CD4-positive, alpha-beta T cell treated with Interleukin-15 for 4 hours (primary cell): ENCODE results near the gene TSSC4.

Source experiments
- DNase-seq: peaks from one replicate; pipeline ENCODE4 v3.0.0-alpha.2; 2020; ENCODE audit warnings: low spot score

Gene TSSC4

DNA sequence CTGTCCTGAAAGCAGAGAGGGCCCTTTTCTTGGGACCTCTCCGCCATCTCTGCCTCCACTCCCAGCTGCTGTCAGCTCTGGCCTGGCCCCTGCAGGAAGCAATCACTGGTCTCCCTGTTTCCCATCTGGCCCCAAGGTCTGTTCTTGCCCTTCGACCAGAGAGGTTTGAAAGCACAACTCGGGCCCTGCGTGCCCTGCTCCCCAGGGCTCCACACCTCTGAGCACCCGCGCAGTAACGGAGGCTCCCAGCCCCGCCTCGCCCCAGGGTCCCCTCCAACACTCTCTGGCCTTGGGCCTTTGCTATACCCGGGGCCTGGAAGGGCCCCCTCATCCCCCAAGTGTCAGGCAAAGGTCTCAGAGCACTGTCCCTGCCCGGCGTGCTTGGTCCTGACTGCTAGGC is 31.2 kb upstream of the TSSC4 start:
- no peak for DNase-seq

DNA sequence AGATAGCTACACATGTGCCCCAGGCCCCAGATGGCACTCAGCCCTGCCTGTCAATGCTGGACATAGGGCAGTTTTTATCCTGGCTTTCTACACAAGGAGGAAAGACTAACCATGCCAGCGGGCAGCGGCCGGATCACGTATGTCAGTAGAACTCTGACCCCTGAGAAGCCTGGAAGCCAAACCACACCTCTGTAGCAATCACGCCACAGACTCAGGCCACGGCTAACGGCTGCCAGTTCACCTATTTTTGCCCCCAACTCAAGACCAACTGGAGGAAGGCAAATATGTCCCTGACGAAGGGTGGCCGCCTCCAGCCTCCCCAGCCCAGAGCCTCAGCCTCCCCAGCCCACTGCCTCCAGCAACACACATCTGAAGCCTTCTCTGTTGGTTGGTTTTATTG is 30.7 kb upstream of the TSSC4 start:
- DNase-seq: no peak

DNA sequence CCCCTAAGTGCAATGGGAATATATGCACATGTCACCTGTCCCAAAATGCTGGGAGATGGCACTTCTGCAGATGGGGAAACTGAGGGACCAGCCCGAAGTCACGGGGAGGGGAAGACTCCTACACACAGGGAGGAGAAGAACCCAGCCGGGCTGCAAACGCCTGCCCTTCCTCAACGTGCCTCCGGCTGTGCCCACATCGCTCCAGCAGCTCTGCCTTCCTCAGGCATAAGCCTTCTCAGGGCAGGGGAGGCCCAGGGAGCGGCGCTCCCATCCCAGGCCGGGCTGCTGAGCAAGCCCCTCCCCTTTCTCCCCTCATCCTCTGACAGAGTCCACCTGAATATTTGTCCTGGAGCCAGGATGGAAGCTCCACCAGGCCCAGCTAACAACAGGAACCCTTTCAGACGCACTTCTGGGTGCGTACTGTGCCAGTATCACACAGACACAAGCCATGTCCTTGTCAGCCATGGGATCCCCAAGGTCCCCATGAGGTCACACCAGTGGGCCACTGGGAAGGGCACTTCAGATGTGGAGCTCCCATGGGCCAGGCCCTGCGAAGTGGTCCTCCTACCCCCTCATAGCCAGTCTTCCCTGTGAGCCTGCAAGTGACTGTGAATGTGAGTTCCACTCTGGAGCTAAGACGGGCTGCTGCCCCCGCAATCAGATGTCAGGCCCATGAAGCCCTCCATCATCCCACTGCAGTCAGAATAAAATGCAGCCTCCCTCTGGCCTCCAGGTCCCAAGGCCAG is 25.9 kb upstream of the TSSC4 start:
- DNase-seq: no peak

DNA sequence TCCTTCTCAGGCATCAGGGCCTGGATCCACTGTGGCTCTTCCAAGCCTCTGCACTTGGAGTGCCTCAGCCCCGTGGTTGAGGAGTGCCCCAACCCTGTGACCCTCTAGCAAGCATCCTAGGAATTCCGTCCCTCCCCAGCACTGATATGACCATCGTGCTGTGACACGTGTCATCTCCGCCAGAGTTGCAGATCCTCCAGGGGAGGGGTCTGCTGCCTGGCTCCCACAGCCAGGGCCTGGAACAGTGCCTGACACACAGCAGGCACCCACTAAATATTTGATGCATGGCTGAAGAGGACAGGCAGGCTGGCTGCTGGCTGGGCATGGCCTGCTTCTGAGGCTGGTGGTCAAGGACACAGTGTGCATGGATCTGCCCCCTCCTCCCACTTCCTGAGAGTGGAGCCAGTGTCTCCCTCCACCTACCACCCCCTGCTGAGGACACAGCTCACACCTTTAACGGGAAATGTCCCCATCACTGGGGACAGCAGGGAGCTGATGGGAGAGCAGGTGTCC is 25.2 kb upstream of the TSSC4 start:
- DNase-seq: no peak

DNA sequence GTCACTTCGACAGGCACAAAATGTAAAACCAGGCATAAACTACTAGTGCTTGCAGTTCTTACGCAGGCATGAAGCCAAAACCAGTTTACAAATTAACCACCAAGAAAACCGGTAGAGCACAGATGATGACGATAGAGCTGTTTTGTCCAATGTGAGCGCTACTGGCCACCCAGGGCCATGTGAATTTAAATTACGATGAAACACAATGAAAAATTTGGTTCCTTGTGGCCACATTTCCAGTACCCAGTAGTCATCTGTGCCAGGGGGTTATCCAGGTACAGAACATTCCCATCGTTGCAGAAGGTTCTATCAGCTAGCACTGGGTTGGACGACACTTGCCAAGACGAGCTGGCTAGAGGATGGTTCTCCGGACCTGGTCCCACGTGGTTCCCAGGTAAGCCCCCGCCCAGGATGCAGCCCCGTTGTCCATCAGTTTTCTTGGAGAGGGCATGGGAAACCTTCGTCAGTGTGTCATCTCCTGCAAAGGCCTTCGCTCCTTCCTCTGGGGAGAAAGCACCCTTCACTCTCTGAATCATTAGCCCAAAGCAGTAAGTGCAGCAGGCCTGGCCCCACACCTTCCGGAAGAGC is 24.5 kb upstream of the TSSC4 start:
- DNase-seq: no peak

DNA sequence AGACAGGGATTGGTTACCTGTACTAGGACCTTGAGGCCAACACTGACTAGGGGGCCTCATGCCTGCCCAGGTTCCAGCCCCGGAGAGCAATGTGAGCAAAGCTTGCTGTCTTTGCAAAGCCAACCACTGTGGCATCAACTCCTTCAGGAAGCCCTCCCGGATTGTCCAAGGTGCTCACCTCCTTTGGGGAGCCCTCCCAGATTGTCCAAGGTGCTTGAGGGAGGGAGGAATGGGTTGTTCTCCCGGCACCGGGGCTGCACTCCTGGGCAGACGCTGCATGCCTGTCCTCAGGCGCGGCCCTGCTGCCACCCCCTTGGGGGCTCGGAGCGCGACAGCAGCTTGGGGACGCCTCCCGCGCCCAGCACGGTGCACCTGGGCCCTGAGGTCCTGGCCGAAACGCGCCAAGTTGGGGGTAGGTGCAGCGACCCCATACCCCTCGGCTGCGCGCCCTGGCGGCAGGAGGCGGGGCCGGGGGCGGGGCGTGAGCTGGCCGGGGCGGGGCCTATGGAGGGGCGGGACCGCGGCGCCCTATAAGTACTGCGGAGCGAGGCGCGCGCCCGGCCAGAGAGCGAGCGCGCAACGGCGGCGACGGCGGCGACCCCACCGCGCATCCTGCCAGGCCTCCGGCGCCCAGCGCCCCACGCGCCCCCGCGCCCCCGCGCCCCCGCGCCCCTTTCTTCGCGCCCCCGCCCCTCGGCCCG is 23.6 kb upstream of the TSSC4 start, which contains the start of gene CD81:
Gene CD81 (plus strand): TSS at position 560 of the 701 bp plus-strand sequence. CDS start 240 bp downstream, outside the sequence.
- peak; percentile 55 for DNase-seq

DNA sequence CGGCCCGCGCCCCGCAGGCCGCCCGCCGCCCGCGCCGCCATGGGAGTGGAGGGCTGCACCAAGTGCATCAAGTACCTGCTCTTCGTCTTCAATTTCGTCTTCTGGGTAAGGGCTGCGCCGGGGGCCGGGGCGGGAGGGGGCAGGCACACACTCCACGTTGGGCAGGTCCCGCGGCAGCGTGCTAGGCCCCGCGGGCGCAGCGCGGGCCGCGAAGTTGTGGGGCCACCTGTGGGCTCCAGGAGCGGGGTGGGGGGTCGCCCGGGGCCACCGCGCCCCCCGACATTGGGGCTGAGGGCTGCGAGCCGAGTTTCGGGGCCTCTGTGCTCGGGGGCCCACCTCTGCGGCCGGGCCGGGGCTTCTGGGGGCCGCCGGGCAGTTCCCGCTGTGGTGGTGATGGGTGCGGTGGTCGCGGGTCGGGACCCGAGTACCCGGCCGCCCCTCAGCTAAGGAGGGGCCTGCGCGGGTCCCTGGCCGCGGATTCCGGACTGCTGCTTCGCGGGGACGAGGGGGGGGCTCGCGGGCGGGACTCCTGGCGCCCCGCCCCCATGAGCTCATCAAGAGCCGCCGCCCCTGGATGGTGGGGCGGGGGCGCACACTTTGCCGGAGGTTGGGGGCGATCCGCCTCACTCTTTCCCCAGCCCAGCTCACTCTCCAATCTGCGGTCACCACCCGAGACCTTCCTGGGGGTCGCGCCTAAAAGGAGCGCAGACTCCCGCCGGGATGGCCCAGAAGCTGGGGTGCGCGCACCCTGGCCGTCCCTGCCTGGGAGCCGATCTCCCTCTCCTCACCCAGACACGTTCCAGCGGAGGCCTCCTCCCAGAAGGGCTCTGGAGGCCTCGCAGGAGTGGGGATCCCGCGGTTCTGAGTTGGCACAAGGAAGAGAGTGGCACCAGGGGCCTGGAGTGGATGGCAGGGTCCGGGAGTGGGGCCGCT is 22.8 kb upstream of the TSSC4 start:
- peak; percentile 40 for DNase-seq

DNA sequence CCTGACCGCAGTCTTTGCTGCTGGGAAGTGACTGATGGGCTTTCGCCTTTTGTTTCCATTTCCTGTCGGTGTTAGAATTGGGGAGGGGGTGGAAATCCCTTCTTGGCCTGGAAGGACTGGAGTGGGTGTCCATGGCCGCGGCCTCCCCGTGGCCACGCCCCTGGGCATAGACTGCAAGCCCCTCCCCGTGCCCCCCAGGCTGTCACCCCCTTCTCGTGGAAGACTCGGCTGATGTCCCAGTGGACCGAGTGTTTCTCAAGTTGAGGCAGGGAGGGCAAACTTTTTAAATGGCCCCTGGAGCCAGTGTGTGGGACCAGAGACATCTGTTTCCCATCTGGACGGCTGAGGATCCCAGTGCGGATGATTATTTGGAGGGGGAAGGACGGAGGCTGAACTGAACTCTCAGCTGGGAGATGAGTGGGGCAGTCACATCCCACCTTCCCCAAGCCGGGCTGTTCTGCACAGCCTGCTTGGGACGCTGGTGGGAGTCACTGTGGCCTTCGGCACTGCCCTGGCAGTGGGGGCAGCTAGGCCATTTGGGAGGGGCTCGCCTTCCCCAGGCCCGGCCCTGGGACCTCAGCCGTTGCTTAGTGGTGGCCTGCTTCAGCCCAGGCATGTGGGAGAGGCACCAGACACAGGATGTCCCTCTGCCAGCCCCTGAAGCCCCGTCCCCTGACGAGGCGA is 21.9 kb upstream of the TSSC4 start:
- DNase-seq: no peak

DNA sequence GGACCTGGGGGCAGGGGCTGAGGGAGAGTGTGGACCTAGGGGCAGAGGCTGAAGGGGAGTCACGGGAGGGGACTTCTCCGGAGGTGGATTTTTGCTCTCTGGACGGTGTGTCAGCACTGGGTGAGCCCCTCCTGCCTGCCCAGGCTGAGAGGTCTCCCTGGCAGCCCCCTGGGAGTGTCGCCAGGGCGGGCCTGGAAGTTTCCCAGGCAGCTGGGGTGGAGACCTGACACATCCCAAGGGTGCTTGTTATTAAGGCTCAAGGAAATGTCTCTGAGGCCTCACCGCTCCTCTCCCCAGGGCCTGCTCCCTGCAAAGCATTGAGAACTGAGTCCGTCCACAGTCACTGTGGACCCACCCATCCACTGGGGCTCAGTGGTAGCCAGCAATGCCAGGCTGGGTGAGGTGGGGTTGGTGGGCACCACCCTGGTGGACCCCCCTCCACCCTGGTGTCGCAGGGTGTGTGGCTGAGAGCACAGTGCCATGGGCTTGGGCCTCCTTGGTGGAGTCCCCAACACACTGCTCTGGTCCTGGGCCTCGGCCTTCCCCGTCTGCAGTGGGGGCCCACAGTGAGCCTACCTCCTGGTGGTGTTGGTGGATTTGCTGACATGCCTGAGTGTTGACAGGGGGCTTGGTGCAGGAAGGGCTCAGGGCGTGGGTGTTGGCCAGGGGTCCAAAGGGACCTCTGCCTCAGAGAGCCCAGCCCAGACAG is 20.9 kb upstream of the TSSC4 start:
- no peak for DNase-seq

DNA sequence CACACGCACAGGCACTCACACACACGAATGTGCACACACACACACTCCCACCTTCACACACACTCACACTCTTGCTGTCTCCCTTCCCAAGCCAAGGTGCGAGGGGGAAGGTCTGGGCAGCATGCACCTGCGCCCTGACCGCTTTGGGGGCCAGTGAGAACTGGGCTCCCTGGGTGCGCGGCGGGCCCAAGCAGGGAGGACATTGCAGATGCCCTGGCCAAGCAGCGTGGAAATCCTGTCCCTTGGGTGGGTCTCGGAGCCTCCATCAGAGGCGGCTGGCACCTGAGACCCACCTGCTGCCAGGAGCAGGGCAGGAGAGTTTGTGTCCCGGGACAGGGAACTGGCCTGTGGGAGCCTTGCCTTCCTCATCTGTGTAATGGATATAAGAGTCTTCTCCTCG is 20.2 kb upstream of the TSSC4 start:
- DNase-seq: no peak

DNA sequence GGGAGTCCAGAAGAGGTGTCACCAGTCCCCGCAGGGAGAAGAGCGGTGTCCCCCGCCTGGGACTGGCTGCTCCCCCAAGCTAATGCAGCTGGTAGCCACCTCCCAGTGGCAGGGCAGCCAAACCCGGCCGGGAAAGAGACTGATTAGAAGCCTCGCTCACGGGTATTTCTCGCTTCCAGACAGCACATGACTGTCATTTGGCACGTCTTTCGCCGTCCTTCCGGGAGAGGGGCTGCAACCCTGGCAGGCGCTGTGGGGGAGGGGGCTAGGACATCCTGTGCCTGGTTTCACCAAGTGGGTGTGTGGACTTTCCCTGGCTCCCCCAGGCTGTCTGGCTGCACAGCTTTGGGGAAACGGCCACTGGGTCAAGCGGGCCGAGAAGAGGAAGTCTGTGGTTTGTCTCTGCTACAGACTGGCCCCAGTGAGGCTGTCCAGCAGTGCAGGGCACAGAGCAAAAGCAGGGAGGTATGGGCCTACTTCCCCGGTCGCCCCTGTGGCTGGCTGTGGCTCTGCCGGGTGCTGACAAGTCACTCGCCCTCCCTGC is 19.7 kb upstream of the TSSC4 start:
- peak; percentile 6 for DNase-seq

DNA sequence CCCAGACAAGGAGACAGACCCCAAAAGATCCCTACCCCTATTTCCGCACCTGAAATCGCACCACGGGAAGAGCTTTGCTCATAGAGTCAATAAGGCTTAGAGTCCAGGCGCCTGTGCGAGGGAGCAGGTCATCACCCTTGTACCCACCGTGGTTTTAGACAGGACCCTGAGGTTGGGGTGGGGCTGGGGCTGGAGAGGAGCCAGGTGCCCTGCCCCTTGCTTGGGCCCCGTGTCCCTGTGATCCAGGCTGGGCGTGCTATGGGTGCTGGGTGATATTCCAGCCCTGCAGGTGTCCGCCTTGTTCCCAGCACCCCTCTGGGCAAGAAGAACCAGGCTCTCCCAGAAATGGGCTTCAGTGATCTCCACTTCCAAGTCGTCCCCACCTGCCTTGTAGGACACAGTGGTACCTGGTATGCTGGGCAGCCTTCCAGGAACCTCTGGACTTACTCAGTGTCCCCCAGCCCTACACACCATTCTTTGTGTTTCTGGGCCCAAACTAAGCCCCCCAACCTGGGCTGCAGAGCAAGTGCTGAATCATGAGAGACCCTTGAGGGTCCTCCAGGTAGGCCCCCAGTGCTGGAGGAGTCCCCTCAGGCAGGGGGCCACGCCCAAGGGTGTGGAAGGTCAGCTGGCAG is 18.9 kb upstream of the TSSC4 start:
- DNase-seq: no peak

DNA sequence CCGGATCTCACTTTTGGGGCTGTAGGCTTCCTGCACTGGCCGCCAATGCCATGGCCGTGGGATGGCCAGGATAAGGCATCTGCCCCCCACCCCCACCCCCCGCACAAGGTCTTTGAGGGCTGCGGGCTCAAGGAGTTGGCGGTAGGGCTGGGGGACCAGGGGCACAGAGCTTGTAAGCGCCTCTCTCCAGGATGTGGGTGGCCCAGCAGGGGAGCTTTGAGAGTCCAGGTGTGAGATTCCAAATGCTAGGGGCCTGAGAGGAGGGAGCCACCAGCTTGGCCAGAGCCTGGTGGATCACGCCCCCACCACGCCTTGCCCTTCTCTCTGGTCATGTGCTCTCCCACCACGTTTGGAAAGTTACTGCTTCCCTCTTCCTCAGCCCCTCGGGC is 18.4 kb upstream of the TSSC4 start:
- DNase-seq: no peak

DNA sequence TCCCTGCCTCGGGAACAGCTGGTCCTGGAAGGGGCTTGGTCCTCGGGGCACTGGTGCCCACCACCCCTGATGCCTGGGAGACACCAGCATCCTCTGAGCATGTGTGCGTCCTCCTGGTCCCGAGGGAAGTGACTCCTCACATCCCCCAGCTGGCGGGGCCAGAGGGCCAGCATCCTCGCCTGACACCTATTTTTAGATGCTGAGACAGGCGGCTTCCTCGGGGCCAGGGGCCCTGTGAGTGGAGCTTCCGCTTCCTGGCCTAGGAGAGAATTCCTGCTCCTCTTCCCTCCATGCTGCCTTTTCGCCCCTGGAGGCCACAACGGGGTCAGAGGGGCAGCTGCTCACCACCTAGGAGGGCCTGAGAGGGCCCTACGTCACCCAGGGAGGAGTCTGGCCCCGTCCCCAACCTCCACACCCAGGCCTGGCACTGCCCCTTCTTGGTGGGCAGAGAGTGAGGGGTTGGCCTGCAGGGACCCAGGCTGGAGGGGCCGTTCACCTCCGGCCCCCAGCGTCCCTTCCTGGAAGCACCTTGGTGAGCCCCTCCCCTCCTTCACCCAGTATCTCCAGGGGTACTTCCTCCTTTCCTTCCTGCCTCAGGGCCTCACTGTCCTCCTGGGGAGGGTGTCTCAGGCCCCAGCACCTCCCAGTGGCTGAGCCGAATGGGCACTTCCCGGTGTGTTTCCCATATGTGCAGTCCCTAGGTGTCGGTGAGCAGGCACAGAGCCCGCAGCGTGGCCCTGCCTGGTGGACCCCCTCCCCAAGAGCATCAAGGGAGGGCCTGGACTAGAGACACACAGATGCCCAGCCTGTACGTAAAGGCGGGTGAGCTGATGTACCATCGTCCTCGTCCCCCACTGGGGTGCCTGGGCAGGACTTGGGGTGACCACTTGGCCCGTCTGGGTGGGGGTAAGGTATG is 17.4 kb upstream of the TSSC4 start:
- no peak for DNase-seq

DNA sequence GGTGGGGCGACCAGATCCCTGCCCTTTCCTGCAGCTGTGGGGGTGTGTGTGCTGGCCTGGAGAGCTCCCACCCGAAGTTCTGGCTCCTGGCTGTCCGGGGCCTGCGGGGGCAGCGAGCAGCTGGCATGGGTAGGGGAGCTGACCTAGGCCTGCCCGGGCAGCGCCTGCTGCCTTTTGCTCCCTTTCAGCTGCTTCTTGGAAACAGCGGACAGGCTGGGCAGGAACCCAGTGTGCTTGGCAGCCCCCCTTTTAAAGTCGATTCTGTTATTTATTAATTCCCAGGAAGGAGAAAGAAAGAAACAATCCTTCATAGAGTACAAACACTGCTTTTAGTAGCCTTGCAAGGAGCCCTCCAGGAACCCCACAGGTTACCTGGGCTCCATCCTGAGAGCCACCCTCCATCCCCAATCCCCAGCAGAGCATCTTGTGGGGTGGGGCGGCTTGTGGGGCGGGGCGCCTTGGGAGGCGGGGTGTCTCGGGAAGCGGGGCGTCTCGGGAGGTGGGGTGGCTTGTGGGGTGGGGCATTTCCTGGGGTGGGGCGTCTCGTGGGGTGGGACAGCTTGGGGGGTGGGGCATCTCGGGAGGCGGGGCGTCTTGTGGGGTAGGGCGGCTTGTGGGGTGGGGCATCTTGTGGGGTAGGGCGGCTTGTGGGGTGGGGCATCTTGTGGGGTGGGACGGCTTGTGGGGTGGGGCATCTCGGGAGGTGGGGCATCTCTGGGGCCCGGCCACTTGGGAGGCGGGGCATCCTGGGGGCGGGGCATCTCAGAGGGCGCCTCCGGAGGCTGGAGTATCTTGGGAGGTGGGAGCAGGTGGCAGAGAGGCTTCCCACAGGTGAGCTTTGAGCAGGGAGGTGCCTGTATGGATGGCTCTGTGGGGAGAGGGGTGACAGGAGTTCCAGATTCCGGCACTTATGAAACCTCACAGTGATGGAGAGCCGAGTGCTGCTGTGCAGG is 16.4 kb upstream of the TSSC4 start:
- peak; percentile 37 for DNase-seq

DNA sequence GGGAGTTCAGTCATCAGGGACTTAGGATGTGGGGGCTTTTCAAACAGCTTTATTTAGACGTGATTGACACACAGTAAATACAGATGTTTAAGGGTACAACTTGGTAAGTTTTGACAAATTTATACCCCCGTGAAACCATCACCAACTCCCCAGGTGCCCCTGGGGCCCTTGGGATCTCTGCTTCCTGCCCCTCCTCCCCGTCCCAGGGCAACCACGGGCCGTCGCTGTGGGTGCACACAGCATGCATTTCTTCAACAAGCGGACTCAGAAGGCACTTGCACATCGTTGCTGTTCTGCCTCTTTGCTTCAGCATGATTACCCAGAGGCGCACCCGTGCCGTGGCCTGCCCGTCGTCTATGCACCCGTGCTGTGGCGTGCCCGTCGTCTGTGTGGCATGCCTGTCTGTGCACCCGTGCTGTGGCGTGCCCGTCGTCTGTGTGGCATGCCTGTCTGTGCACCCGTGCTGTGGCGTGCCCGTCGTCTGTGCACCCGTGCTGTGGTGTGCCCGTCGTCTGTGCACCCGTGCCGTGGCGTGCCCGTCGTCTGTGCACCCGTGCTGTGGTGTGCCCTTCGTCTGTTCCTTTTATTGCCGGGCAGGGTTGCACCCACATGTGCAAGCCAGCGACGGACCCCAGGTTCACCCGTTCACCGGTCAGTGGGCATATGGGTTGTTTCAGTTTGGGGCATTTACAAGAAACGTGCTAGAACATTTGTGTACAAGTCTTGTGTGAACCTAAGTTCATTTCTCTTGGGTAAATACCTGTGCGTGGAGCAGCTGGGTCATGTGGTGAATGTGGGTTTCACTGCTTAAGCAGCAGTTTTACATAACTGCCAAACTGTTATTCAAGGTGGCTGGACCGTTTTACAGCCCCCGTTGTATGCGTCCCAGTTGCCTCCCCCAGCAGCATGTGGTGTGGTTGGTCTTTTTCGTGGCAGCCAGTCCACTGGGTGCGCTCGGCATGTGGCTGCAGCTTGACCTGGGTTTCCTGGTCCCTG is 15.1 kb upstream of the TSSC4 start:
- peak; percentile 12 for DNase-seq
